ENCODE results near the gene GCSAM.
"Not testable (repeated sequence)": the region's sequence is repeated elsewhere in the genome, so short reads cannot be mapped to it uniquely, and the experiment has no call there.

GCSAM gene

GRCh38 chr3:112097378-112097777, 35.7 kb downstream of the GCSAM start:
- peak; percentile 42 for DNase-seq

- DNase-seq = no peak
These were observed 36.9 kb downstream of the GCSAM start for GRCh38 chr3:112096176-112096575.

GRCh38 chr3:112095731-112096130, 37.3 kb downstream of the GCSAM start:
- no peak for DNase-seq

GRCh38 chr3:112093180-112093522, 39.9 kb downstream of the GCSAM start:
- DNase-seq = no peak

- DNase-seq = no peak
These were observed 40.4 kb downstream of the GCSAM start for GRCh38 chr3:112092496-112093179.

GRCh38 chr3:112090887-112091586, 42.0 kb downstream of the GCSAM start:
- DNase-seq = no peak

GRCh38 chr3:112089956-112090886, 42.8 kb downstream of the GCSAM start:
- DNase-seq = no peak

GRCh38 chr3:112088944-112089343, 44.1 kb downstream of the GCSAM start:
- DNase-seq = no peak

GRCh38 chr3:112087746-112088145, 45.3 kb downstream of the GCSAM start:
- DNase-seq = no peak

- no peak for DNase-seq
These were observed 46.0 kb downstream of the GCSAM start for GRCh38 chr3:112086875-112087524.

GRCh38 chr3:112086076-112086854, 46.8 kb downstream of the GCSAM start, which contains the start of gene C3orf52:
TSS of gene C3orf52 (plus strand) at chr3:112086389. CDS start at chr3:112086408, 19 bp downstream.
- no peak for DNase-seq

GRCh38 chr3:112085735-112086075, 47.3 kb downstream of the GCSAM start:
- no peak for DNase-seq

GRCh38 chr3:112084980-112085705, 47.9 kb downstream of the GCSAM start:
- no peak for DNase-seq

GRCh38 chr3:112083239-112083638, 49.8 kb downstream of the GCSAM start:
- no peak for DNase-seq

- no peak for DNase-seq
These were observed 54.6 kb downstream of the GCSAM start for GRCh38 chr3:112078125-112079083.

GRCh38 chr3:112074616-112075497, 58.2 kb downstream of the GCSAM start:
- DNase-seq = peak; percentile 63

GRCh38 chr3:112074006-112074405, 59.0 kb downstream of the GCSAM start:
- DNase-seq = no peak

GRCh38 chr3:112072387-112073060, 60.5 kb downstream of the GCSAM start:
- DNase-seq = not testable (repeated sequence)
